ENCODE results near the gene ASB2.

DNA sequence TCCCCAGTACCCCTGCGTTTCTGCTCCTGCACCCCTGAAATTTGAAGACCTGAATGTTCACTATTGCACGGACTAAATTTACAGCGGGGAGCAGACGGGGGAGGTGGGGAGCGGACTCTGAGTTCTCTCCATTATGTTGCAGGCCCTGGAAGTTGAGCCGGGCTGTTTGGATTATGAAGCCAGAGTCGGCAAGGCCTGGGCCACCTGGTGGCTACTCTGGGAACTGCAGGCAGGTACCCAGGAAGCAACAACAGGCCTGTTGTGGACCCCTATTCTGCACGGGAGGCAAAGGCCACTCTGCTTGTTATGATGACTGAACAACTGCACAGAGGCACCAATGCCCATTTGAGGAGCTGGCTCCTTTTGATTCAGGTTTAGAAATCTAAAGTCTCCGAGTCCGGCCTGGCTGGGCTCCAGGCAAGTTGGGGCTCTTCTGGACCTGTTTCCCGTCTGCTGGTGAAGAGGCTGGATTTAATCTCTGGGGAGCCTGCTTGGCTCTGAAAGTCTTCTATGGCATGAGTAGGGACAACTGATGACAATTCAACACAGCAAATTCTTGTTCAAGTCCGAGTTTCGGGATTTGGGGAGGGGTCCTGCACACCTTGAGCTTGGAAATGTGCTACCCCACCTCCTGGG lies 83.3 kb downstream of the ASB2 start:
- TF ChIP-seq CTCF (CRISPR knock-in tag; IDR thresholded peaks at IDR 0.05): peak; percentile 89
- TF ChIP-seq, protein P1, sequence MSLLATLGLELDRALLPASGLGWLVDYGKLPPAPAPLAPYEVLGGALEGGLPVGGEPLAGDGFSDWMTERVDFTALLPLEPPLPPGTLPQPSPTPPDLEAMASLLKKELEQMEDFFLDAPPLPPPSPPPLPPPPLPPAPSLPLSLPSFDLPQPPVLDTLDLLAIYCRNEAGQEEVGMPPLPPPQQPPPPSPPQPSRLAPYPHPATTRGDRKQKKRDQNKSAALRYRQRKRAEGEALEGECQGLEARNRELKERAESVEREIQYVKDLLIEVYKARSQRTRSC (CRISPR knock-in tag; IDR thresholded peaks at IDR 0.05; ENCODE audit: low read depth): no peak
- no peak for TF ChIP-seq RBM22 (optimal IDR thresholded peaks at IDR 0.05; ENCODE audit: low read length)
- TF ChIP-seq SIN3A (IDR thresholded peaks at IDR 0.05; ENCODE audit: borderline replicate concordance, low read depth, low read length): no peak
- TF ChIP-seq STAG1 (CRISPR knock-in tag; IDR thresholded peaks at IDR 0.05): peak; percentile 77
- TF ChIP-seq NFRKB (IDR thresholded peaks at IDR 0.05): no peak
- no peak for TF ChIP-seq CREB1 (IDR thresholded peaks at IDR 0.05)
- no peak for TF ChIP-seq CREB1 (CRISPR knock-in tag; IDR thresholded peaks at IDR 0.05)
- no peak for TF ChIP-seq FOXA1 (IDR thresholded peaks at IDR 0.05)
- no peak for TF ChIP-seq FOXA1 (CRISPR knock-in tag; IDR thresholded peaks at IDR 0.05)
